Activated CD8-positive, alpha-beta memory T cell treated with anti-CD3 and anti-CD28 coated beads for 1 hour (primary cell): ENCODE results near the gene MTARC2.

Source experiments
- DNase-seq, 2 donors: peaks; one replicate each; pipeline ENCODE4 v3.0.0-alpha.2; 2020; ENCODE audit warnings: low read depth in 1 of 2; ENCODE audit errors: extremely low read depth in 1 of 2

MTARC2 gene

DNA sequence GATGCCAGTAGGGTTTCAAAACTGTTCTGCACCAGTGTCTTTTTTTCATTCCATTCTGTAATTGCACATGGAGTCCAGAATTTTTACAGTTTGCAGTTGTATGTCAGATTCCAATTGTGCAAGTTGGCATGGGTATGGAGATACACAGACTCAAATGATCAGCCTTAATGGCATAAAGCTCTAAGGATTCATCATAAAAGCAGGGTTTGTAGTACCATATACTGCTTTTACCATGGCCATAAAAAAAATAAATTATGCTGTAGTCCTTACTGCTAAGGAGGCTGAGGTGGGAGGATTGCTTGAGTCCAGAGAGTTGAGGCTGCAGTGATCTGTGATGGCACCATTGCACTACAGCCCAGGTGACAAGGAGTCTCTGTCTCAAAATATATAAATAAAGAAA is 48.9 kb downstream of the MTARC2 start:
- no peak for DNase-seq

DNA sequence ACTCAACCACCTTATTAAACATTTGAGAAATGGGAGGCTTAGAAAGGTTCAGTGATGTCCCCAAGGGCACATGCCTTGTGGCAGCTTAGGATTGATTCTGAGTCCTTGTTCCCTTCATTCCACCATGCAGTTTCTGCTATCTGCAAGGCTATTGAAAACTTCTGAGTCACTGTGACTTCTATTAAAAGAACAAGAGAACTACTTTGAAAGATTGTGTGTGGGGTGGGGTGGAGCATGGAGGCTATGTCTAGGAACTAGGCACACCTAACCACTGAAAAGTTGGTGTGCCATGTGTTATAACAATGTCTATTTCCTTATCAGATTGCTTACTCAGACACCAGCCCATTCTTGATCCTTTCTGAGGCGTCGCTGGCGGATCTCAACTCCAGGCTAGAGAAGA is 49.4 kb downstream of the MTARC2 start:
- DNase-seq: no peak

DNA sequence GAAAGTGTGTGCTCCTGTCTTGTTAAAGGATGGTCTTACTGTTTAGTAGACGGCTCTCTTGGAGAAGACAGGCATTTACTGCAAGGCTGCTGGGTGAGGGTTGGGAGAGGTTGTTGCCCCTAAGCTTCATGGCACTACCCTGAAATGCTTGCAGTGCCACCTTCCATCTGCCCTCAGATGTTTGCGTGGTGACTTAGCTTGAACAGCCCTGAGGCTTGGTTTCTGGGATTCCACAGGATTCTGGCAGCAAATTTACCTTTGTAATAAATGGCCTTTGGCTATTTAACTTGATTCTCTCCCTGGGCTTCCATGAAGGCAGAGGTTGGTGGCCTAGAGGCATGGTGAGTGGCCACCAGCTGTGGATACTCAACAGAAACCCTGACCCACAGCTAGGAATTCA is 50.2 kb downstream of the MTARC2 start:
- DNase-seq: no peak

DNA sequence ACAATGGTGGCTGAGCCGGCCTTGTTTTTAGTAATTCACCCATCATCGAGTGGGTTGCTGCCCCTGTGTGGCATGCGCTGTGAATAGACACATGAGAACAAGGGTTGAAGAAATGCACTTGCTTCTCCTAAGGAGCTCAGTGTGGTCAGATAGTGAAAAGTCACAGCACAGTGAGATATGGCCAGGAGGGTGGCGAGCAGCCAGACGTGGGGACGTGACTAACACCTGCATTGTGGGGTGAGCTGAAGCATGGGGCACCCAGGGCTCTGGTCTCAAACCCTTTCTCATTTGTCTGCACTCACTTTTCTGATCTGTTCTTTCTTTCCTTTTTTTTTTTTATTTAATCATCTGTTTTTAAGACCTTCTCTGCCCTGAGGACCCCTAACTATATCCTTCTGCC is 52.1 kb downstream of the MTARC2 start:
- no peak for DNase-seq

DNA sequence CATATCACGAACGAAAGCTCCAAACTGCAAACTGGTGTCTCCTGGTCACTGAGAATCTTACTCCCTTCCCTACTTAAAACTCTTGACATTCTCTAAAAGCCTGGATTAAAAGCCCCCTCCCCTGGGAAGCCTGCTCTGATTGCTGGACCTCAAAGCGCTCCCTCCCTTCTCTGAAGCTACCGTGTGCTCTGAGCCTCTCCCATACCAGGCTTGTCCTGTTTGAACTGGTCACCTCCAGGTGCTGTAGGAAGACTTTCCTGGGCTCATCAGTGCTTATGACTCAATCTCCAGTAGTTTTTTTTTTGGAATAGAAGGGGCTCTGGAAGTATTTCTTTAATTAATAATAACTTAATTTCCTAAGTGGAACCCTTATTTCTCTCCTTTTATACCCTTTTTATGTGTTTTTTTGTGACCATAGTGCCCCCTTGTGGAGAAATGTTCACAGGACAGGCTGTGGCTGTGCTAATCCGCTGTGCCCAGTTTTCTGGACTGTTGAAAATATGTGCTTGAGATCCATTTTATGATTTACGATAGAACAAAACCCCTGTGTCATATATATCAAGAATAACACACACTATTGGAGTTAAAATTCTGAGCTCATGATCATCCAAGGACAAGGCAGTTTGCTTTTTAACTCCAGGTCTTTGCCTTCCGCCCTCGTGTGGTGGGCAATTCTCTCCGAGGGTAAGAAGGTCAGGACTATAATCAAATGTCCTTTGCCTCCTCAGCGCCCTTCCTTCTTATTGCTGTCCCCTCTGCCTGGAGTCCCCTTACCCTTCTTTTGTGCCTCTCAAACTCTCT is 55.5 kb downstream of the MTARC2 start:
- no peak for DNase-seq

DNA sequence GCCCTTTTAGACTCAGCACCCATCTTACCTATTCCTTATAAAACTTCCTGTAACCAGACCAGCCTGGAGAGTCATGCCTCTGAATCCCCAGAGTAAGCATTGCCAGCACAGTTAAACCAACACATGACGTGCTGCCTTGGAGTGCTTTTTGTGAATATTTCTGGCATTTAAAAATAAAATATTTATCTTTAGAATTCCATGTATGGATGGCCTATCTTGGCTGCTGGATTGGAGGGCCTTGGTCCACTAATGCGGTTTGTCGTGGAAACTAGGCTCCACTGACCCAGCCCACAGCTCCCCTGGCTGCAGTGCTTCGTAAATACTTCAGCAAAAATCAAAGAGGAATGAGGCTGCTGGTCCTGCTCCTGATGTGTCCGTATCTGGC is 56.1 kb downstream of the MTARC2 start:
- no peak for DNase-seq

DNA sequence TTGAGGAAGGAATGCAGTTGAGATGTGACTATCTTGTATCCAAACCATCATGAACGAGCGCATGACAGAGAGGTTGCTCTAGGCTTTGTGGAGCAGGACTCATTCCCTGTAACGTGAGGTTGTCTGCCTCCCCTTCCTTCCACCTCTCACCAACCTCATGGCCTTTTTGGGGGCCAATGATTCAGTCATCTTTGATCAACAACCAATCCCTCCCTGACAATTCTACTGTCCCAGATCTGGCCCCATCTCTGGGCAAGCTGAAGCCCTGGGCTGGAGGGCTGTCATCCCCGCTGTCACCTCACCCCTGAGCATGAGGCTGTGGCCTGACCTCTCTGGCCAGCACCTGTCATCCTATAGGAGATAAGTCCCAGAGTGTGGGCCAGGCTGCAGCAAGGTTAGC is 58.3 kb downstream of the MTARC2 start:
- no peak for DNase-seq

DNA sequence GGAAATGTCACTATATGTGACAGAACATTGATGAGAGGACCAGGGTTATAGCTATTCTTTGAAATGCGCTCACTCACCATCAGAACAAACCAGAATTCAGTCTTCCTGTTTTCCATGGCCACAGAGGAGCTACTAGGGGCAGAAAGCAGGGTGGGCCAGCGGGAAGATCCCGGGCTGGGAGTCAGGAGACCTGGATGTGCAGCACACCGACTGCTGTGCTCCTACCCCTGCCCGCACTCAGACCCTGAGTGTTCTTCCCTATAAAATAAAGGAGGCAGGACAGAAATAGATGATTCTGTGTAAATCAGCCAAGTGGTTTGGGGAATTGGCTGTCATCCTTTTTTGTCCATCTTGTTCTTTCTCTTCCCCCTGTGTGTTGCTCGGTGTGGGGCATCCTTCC is 59.6 kb downstream of the MTARC2 start:
- DNase-seq: no peak

DNA sequence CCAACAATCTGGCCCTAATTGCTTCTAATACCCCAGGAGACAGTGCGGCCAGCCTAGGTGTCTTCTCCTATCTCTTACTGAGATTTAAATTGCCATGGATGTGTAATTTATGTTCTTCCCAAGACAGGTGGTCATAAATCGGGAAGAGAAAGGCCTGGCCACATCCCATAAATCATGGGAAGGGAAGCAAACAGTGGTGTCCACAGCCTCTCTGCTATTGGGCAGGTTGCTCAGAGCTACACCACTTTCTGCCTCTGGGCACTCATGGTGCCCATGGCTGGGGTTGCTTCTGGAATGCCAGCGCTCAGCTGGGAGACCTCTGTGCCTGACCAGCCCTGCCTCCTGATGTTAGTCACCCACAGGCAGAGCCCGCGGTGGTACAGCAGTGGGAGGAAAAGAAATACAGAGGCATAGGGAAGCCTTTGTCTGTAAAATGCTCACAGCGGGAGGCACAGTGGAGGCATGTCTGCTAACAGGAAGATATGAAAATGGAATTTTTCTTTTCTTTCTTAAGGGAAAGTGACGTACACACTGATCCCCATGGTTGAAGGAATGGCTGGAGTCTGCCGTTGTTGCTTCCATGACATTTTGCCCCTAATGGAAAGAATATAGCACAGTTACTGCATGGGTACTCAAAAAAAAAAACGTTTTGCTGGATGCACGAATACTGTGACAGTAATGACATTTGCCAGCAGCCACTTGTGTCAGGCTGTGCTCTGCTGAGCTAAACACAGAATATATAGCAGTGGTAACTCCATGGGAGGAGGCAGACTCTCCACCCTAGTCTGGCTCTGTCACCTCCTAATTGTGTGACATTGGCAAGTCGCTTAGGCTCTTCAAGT is 60.4 kb downstream of the MTARC2 start:
- DNase-seq: no peak

DNA sequence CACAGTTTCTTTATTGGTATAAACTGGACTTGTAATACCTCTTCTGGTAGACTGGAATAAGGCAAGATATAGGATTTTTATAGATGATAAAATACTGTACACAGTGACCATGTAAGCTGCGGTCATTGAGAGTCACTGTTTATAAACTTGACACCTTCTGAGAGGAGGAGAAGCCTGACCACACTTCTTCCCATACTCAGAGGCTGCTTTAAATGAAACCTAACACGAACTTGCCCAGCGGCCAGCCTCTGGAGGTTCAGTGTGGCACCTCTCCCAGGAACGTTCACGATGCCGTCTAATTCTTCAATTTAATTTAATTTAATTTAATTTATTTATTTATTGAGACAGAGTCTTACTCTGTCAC is 61.0 kb downstream of the MTARC2 start:
- DNase-seq: no peak

DNA sequence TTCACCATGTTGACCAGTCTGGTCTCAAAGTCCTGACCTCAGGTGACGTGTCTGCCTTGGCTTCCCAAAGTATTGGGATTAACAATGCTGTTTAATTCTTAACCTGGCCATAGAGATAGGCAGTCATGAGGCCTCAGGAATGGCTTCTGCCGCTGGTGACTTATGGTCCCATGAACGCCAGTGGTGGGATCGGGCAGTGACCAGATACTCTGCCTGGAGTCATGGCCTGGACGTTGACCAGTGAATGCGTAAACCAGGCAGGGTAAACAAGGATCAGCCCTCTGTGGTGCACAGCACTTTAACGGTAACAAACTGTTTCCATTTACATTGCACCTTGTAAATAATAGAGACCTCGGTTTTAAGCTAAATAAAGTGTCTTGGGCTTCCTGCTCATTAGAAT is 61.6 kb downstream of the MTARC2 start:
- no peak for DNase-seq

DNA sequence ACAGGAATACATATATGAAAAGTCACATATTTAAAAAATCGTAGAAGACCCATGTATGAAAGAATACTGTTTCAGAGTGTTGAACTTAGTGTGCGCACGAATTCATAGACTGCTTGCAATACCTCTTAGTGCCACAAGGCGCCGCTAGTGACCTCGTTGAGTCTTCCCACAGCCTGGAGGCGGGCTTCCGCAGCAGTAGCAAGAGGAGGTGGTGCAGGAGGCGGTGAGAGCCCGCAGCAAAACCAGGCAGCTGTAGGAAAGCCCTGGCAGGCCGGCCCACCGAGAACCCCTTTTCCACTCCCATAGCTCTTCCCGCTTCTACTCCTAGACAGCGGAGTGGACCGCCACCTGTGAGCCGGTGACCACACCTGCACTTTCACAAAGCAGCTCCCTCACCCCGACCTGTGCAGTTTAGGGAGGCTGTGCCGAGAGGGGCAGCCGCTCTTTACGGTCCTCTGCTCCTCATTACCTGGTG is 62.1 kb downstream of the MTARC2 start:
- DNase-seq: peak; percentile 10 to 45

DNA sequence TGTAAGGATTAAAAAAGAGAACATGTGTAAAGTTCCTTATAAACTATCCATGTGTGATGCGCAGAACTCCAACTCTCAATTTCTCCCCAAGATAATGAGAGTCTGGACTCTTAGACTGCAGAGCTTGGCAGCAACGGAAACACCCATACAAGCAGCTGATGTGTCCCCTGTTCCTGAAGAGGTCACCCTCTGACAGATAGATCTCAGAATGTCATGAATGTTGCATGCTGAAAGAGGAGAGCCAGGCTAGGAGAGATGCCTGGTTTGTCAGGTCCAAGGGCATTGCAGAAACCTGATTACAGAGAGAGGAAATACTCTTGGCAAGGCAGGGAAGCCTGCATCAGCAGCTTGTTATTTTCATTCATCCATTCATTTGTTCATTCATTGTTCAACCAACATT is 62.8 kb downstream of the MTARC2 start:
- DNase-seq: no peak

DNA sequence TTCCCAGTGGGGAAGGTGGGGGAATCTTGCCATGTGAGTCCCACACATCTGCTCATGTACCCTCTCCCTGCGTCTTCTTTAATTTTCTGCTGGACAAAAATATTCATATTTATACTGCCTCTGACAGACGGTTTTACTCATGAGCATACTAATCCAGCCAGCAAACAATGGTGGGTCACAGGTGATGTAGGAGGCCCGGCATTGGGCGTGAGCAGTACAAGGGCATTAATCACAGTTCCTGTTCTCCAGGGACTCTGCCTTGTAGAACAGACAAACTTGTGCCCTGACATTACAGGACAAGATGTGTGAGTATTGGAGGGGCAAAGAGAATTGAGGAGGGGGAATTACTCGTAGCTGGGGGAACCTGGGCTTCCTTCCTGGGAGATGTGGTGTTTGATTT is 63.6 kb downstream of the MTARC2 start:
- no peak for DNase-seq

DNA sequence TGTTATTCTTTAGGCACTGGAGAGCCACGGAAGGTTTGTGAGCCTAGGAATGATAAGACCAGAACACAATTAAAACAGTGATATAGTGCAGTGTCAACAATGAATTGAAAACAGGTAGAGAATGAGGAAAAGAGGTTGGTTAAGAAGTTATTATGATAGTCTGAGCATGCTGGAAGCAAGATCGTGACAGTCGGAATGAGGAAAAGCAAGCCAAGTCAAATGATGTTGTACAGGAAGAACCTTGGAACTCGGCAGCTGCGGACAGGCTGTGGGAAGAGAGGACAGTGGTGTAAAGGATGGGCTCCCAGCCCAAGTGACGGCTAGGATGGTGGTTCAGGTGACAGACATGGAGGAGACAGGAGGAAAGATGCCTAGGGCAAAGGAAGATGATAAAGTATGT is 64.2 kb downstream of the MTARC2 start:
- no peak for DNase-seq

DNA sequence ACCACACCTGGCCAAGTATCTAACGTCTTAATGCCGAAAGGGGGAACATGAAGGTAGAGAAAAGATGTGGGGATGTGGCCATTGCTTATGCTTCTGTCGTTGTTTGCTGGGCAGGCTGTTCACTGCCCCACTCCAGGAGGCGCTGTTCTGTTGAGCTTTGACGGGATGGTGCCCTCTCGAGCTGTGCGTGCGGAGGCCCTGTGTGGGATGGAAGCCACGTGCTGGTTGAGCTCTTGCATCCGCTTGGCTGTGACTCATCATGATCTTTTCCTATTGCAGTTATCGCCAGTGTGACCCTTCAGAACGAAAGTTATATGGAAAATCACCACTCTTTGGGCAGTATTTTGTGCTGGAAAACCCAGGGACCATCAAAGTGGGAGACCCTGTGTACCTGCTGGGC is 64.9 kb downstream of the MTARC2 start:
- no peak for DNase-seq

DNA sequence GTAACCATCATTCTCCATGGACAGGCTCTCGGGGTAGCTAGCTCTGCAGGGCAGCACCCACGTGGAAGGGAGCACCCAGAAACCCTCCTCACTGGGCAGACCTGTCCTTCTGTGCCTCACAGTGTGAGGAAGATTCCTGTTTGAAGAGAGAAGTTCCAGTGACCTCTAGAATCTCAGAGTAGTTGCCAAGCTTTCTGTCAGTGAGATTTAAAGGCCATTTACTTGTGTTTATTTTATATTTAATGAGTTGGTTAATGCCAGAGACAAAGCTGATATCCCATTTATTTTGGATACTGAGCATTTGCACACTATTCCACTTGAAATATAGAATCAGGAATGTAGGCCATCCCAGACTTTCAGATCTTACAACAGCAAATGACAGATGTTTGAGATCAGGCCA is 67.3 kb downstream of the MTARC2 start:
- DNase-seq: no peak

DNA sequence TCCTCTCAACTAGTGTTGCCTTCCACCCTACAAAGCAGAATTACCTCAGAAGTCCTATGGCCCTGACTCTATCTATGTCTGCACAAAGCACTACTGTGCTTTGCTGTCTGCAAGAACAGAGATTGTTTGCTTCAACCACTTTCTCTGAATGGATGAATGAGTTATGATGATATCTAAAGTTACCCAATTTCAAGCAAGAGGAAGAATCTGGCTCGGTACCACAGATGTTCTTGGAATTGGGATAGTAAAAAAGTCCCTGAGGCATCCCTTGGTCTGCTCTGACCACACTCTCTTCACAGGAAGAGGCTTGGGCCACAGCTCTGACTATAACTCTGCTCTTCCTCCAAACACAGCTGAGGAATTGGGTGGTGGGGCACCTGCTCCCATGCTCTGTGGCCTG is 69.8 kb downstream of the MTARC2 start:
- no peak for DNase-seq

DNA sequence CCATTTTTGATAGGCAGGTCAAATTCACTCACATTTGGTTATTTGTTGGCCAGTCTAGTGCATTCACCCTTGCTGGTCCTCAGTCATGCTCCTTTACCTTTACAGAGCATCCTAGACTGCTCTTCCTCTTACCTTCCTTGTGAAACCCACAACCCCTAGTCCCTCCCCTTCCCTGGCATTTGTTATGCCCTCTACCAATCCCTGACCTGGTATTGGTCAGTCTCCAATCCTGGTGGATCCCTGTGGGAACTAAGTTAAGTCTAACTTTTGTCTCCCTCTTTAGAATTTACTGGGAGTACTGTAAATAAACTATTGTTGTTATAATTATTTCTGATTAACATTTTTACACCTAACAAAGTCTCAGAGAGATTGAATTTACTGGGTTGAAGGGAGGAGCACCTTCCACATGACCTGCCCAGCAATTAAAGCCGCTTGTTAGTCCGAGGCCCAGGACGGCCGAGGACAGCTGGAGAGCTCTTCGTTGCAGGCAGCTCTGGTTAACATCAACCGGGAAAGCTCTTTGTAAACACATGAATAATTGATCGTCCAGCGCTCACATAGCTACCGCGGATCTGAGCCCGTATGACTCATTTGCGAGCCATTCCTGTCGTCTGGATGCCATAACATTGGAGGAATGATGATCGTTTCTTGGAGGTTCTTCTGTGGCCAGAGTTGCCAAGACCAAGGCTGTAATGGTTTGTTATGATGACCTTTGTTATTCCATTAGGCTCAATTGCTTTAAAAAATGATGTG is 70.5 kb downstream of the MTARC2 start:
- DNase-seq: no peak

DNA sequence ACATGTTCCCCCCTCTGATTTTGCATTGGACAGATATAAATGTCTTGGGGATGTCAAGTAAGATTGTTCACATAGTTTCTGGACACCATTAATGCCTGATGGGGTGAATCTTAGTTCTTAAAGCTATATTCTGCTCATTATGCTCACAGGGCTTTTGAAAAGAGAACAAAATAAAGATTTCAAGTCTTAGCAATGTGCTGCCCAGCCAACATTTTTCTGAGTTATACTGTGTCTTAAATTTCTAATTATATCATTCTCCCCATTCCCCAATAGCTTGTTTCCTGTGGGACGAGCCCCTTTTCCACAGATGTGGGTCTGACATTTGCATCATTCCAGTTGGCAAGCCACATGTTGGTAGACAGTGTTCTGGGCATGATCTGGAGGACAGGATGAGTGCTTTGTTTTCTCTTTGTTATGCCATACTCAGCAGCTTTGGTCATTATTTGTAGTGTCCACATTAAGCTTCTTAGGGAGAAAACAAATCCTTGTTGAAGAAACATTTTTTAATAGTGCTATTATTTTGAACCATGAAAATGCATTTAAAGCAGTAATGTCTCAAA is 71.4 kb downstream of the MTARC2 start:
- no peak for DNase-seq
